Peyer's patch (tissue), 4 donors: ENCODE data around the gene STPG3. TPM values are rescaled to one million over a fixed set of nuclear protein-coding genes. Genes with fewer than 3 reads are reported as not detected.

ENCODE experiments used
- DNase-seq, 3 donors: peaks; one replicate each; pipeline ENCODE4 v3.0.0-alpha.2; 2017 to 2019
- H3K27ac ChIP-seq, 4 donors: fragments of 200-600 bp; sonication (generic); one replicate each; pipeline ENCODE4 v1.5.1; 2016 to 2019
- H3K27me3 ChIP-seq, 2 donors: fragments of 200-600 bp; sonication (generic); one replicate each; pipeline ENCODE4 v1.5.1; 2019
- H3K36me3 ChIP-seq, 3 donors: fragments of 200-600 bp; sonication (generic); one replicate each; pipeline ENCODE4 v1.5.1; 2016 to 2019
- H3K4me1 ChIP-seq, 4 donors: fragments of 200-600 bp; sonication (generic); one replicate each; pipeline ENCODE4 v1.5.1; 2016 to 2019
- H3K4me3 ChIP-seq, 4 donors: fragments of 200-600 bp; sonication (generic); 1 replicate in 3 of 4; 2 replicates in 1 of 4; pipeline ENCODE4 v1.5.1; 2016 to 2019; ENCODE audit warnings: mild to moderate bottlenecking in 1 of 4
- H3K9me3 ChIP-seq, 4 donors: fragments of 200-600 bp; sonication (generic); one replicate each; pipeline ENCODE4 v1.5.1; 2016 to 2019; ENCODE audit warnings: mild to moderate bottlenecking in 1 of 4
- POLR2A ChIP-seq, 2 donors: fragments of 450-650 bp; IDR thresholded peaks; one replicate each; pipeline ENCODE4 v1.5.1; 2017; ENCODE audit warnings: antibody characterized with exemption in 2 of 2, mild to moderate bottlenecking in 2 of 2, moderate library complexity in 2 of 2
- total RNA-seq, 4 donors: library from RNA; depleted of rRNA; stranded (reverse); fragments of >200 nt; gene quantifications; one replicate each; pipeline ENCODE4 v1.1.0, GENCODE V29; 2016
- TF ChIP-seq, protein P1 (sequence below), 6 experiments: fragments of 450-650 bp in 4 of 6; fragments of 200-600 bp in 2 of 6; sonication (generic) in 1 of 6; IDR thresholded peaks; one replicate each; pipeline ENCODE4 v1.5.1; 2017 to 2019; ENCODE audit warnings: antibody characterized with exemption in 6 of 6, mild to moderate bottlenecking in 3 of 6, moderate library complexity in 1 of 6

Gene STPG3
- total RNA-seq, 4 donors from 2014 or later: not detected

DNA sequence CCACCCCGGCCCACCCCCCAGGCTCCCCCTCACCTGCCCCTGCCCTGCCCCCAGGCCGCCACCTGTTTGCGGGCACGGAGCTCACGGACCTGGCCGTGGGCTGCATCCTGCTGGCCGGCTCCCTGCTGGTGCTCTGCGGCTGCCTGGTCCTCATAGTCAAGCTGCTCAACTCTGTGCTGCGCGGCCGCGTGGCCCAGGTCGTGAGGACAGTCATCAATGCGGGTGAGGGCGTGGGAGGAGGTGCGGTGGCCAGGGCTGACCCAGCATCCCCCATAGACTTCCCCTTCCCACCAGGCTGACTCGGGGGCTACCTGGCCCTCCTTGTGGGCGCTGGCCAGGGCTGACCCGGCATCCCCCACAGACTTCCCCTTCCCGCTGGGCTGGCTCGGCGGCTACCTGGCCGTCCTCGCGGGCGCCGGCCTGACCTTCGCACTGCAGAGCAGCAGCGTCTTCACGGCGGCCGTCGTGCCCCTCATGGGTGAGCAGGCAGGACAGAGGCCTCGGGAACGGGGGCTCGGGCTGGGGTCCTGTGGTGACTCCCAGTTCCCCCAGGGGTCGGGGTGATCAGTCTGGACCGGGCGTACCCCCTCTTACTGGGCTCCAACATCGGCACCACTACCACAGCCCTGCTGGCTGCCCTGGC is 16.9 kb upstream of the STPG3 start:
- DNase-seq: no peak
- Histone ChIP-seq H3K4me1 (peaks cover 11 to 78% (median 24%) of the 10 kb centered on the region in 4 donors), H3K9me3 (peaks cover 0 to 4% (median 0%) of the 10 kb centered on the region in 4 donors), H3K27ac (no peak overlapping the region), H3K4me3 (no peak overlapping the region), H3K27me3 (peaks cover 0 to 4% of the 10 kb centered on the region in 2 donors), H3K36me3 (no peaks in the 10 kb centered on the region)
- no peak for TF ChIP-seq POLR2A (IDR thresholded peaks at IDR 0.05)
- TF ChIP-seq, protein P1, sequence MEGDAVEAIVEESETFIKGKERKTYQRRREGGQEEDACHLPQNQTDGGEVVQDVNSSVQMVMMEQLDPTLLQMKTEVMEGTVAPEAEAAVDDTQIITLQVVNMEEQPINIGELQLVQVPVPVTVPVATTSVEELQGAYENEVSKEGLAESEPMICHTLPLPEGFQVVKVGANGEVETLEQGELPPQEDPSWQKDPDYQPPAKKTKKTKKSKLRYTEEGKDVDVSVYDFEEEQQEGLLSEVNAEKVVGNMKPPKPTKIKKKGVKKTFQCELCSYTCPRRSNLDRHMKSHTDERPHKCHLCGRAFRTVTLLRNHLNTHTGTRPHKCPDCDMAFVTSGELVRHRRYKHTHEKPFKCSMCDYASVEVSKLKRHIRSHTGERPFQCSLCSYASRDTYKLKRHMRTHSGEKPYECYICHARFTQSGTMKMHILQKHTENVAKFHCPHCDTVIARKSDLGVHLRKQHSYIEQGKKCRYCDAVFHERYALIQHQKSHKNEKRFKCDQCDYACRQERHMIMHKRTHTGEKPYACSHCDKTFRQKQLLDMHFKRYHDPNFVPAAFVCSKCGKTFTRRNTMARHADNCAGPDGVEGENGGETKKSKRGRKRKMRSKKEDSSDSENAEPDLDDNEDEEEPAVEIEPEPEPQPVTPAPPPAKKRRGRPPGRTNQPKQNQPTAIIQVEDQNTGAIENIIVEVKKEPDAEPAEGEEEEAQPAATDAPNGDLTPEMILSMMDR (IDR thresholded peaks at IDR 0.05): no peak

DNA sequence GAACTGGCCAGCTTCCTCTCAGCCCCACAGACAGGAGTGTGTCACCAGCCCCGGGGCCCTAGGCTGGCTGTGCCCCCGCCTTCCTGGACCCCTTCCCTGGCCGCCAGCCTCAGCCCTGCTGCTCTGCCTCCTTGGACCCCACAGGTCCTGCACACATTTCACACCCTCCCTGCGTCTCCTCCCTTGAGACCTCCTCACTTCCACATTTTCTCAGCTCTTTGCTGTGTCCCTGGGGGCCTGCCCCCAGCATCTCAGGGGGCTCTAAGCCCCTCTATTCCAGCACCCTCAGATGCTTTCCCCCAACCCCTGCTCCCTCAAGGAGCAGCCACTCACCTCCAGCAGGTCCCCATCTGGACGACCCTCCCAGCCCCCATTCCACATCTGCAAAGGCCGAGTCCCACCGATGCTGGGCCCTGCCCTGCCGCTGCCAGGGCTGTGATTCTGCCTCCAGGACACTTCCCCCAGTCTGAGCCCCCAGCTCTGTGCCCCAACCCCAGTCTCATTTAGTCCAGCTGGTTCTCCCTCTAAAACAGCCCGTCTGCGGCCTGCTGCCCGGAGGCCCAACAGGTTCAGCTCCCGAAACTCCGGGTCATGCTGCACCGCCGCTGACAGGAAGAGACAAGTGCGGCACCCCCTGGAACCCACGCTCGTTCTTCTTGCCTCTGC is 16.2 kb upstream of the STPG3 start:
- no peaks in the 10 kb centered on the region for H3K36me3 ChIP-seq
- peaks cover 0 to 4% (median 0%) of the 10 kb centered on the region in 4 donors for H3K9me3 ChIP-seq
- H3K27me3 ChIP-seq: peaks cover 0 to 4% of the 10 kb centered on the region in 2 donors
- TF ChIP-seq, protein P1 (IDR thresholded peaks at IDR 0.05): no peak
- TF ChIP-seq POLR2A (IDR thresholded peaks at IDR 0.05): no peak
- peaks cover 10 to 78% (median 24%) of the 10 kb centered on the region in 4 donors for H3K4me1 ChIP-seq
- DNase-seq: no peak
- H3K27ac ChIP-seq: no peak overlapping the region
- no peak overlapping the region for H3K4me3 ChIP-seq

DNA sequence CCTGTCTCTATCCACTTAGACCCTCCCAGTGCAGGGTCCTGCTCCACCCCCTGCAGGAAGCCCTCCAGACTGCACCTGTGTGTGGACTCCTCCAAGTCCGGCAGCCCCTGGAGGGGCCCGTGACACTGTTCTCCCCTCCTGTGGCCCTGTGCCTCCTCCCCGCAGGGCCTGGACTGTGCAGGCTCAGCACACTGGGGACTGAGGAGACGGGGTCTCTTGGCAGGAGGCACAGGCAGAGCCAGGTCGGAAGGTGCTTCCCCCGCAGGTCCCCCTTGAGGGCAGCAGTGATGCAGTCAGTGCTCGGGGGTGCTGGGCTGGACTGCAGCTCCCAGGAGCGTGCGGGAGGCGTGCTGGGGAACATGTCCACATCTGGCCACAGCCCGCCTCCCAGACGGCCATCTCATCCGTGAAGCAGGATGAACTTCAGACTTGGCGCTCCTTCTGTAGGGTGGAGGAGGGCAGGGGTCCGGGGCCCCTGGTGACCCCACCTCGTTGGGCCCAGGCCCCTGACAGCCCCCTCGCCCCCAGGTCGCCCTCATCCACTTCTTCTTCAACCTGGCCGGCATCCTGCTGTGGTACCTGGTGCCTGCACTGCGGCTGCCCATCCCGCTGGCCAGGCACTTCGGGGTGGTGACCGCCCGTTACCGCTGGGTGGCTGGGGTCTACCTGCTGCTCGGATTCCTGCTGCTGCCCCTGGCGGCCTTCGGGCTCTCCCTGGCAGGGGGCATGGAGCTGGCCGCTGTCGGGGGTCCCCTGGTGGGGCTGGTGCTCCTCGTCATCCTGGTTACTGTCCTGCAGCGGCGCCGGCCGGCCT is 15.5 kb upstream of the STPG3 start:
- TF ChIP-seq, protein P1 (IDR thresholded peaks at IDR 0.05): no peak
- peaks cover 0 to 4% (median 0%) of the 10 kb centered on the region in 4 donors for H3K9me3 ChIP-seq
- H3K36me3 ChIP-seq: no peaks in the 10 kb centered on the region
- H3K27ac ChIP-seq: peak overlapping the region in 1 of 4 donors; percentile 25
- peaks cover 8 to 72% (median 24%) of the 10 kb centered on the region in 4 donors for H3K4me1 ChIP-seq
- DNase-seq: no peak
- peak overlapping the region in 2 of 4 donors; percentile 21 to 28 for H3K4me3 ChIP-seq
- H3K27me3 ChIP-seq: peaks cover 0 to 4% of the 10 kb centered on the region in 2 donors

DNA sequence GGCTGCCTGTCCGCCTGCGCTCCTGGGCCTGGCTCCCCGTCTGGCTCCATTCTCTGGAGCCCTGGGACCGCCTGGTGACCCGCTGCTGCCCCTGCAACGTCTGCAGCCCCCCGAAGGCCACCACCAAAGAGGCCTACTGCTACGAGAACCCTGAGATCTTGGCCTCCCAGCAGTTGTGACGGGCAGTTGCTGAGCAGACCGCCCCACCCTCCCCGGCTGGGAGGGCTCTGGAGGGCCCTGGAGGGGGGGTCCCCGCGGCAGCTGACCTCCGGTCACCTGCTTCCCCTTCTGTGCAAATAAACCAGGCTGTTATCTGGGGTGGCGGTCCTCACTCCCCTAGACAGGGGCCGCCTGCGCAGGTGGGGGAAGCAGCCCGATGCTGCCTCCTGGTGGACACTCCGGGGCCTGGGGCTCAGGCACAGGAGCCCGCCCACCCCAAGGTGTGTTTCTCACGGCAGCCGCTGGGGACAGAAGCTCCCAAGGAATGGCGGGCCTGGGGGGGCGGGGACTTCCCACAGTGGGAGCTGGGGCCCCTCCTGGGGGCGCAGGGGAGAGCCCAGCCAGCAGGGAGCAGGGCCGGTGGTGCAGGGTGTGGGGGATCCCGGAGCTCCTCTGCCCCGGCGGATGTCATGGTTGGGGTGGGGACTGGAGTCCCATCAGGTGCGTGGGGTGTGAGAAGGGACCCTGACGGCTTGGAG is 14.7 kb upstream of the STPG3 start:
- Histone ChIP-seq H3K9me3 (peaks cover 0 to 4% (median 0%) of the 10 kb centered on the region in 4 donors), H3K4me3 (peak overlapping the region in 3 of 4 donors; percentile 21 to 28 (median 26)), H3K27me3 (peaks cover 0 to 4% of the 10 kb centered on the region in 2 donors), H3K36me3 (no peaks in the 10 kb centered on the region), H3K4me1 (peaks cover 8 to 64% (median 24%) of the 10 kb centered on the region in 4 donors), H3K27ac (peak overlapping the region in 2 of 4 donors; percentile 31 to 77)
- no peak for TF ChIP-seq POLR2A (IDR thresholded peaks at IDR 0.05)
- TF ChIP-seq, protein P1 (IDR thresholded peaks at IDR 0.05): peak; percentile 99 to 100 (median 100)
- peak; percentile 92 to 96 (median 92) for DNase-seq

DNA sequence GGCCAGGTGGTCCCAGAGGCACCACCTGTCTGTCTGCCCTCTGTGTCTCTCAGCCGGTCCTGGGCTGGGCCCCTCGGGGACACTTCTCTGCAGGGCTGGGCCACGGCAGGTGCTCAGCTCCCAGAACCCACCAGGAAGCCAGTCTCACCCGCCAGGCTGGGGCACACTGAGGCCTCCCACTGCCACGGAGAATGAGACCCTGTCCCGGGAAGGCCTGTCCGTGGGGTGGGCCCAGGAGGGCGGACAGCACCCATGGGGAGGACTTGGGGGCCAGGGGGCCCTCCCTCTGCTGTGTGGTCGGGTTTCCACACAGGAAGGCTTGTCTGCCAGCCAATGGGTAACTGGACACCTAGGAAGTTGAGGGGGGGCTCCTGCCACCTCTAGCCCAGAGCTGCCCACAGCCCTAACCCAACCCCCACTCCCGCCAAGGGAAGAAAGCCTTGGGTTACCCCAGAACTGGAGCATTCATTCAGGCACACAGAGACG is 14.1 kb upstream of the STPG3 start:
- H3K27ac ChIP-seq: peak overlapping the region in 2 of 4 donors; percentile 31 to 77
- peaks cover 8 to 60% (median 24%) of the 10 kb centered on the region in 4 donors for H3K4me1 ChIP-seq
- DNase-seq: no peak
- peak overlapping the region in 2 of 4 donors; percentile 21 to 28 for H3K4me3 ChIP-seq
- peaks cover 0 to 4% of the 10 kb centered on the region in 2 donors for H3K27me3 ChIP-seq
- no peak for TF ChIP-seq POLR2A (IDR thresholded peaks at IDR 0.05)
- TF ChIP-seq, protein P1 (IDR thresholded peaks at IDR 0.05): no peak
- peaks cover 0 to 4% (median 0%) of the 10 kb centered on the region in 4 donors for H3K9me3 ChIP-seq
- peaks cover 0 to 2% (median 0%) of the 10 kb centered on the region in 3 donors for H3K36me3 ChIP-seq
